Measurements from ENCODE around the gene PGLYRP3.

The PGLYRP3 gene, protein sequence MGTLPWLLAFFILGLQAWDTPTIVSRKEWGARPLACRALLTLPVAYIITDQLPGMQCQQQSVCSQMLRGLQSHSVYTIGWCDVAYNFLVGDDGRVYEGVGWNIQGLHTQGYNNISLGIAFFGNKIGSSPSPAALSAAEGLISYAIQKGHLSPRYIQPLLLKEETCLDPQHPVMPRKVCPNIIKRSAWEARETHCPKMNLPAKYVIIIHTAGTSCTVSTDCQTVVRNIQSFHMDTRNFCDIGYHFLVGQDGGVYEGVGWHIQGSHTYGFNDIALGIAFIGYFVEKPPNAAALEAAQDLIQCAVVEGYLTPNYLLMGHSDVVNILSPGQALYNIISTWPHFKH

DNA sequence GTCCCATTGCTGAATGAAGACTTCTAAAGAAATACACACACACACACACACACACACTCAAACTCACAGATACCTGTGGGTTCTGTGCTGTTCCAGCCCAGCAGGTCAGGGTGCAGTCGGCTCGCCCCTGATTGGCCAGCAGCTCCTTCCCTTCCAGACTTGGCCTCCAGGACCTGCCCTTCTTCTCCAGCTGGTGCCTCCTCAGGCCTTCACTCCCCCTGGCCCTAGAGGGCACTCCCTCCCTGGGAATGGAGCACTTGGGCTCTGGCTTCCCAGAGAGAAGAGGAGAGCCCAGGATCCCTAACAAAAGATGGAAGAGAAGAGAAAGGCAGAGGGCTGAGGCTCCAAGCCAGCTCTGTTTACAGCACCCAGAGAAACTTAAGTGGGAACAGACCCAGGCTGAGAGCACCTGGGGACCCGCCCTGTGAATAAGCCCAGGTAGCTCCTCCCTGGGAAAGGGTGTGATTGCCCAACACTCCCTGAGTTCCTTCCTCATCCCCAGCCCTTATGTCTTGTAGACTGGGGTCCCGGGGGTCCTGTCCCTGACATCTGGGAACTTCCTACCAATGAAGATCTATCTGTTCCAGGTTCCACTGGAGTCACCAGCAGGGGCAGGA lies at the start of gene PGLYRP3:
PGLYRP3 (minus strand) TSS at position 383 of the 617 bp plus-strand sequence. CDS start 2,287 bp downstream, outside the sequence.
- no peak for DNase-seq

DNA sequence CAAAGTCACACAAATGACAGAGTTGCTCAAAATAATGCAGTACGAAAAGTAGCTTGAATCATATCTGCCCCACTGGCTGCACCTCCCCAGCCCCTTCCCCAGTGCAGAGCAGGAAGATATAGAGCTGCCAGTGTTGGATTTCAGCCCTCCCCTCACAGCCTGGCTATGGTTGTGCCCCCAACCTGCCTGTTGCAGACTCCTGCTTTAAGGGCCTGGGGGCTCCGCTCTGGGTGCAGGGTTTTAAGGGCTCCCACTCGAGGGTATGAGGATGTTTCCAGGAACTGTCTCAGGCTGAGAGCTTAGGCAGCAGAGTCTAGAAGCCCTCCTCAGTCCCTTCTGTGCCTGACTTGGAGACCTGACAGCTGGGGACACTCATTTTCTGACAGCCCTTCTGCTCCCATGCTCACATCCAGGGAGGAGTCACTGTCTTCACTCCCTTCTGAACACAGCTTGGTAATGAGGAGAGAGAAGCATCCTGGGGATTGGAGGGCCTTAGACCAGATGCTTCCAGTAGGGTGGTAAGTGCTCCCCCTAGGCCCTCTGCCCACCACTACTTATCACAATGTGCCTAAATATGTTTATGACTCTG lies 49.5 kb upstream of the PGLYRP3 start:
- peak; percentile 41 for DNase-seq

DNA sequence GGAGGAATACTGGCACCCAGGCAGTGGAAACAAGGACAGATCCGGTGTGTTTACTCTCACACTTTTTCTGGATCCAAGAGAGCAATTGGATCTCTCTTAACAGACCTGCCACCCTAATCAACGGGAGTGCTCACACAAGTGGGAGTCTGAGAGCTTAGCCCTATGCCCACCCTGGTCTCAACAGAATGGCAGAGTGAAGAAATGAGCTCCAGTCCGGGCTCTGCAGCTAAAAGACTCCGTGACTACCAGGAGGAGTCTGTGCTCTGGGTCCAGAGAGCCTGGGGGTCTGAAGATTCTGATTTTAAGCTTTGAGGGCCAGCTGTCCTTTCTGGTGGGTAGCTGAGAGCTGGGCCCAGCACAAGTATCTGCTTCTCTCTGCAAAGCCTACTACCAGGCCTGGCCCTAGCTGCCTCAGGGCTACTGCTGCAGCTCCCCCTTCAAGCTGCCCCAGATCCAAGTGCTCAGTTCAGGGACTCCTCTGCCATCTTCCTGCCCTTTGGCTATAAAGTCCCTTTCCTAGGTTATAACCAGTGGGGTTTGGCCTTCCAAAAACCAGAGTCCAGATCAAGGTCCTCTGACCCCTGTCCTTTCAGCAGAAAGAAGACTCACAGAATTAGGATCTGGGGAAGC lies 48.8 kb upstream of the PGLYRP3 start:
- no peak for DNase-seq

DNA sequence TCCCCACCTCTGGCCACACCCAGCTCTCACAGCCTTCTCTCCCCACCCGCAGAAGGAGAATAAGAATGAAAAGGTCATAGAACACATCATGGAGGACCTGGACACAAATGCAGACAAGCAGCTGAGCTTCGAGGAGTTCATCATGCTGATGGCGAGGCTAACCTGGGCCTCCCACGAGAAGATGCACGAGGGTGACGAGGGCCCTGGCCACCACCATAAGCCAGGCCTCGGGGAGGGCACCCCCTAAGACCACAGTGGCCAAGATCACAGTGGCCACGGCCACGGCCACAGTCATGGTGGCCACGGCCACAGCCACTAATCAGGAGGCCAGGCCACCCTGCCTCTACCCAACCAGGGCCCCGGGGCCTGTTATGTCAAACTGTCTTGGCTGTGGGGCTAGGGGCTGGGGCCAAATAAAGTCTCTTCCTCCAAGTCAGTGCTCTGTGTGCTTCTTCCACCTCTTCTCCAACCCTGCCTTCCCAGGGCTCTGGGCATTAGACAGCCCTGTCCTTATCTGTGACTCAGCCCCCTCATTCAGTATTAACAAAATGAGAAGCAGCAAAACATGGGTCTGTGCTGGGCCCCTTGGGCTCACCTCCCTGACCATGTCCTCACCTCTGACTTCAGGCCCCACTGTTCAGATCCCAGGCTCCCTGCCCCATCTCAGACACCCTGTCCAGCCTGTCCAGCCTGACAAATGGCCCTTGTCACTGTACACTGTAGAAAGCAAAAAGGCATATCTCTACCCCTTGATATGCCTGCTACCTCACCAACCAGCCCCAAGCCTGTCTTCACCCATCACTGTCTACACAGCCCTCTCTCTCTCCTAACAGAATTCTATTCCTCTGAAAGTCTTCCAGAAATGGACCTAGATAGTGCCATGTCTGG lies 48.1 kb upstream of the PGLYRP3 start:
- no peak for DNase-seq

DNA sequence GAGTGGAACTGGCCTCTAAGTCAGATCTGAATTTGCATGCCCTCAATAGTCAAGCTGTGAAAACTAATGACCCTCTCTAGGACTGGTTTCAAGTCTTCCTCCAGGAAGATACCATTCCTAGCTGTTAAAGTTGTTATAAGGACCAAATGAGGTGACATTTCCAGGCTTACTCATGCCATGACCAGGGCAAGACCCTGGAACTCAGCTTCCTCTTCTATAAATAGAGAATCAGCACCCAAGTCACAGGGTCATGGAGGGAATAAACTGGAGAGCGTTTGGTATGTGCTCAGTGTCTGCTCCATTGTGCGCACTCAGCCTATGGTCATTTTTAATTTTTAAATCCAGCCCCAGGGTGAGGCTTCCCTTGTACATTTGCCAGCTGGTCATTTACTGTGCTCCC lies 47.4 kb upstream of the PGLYRP3 start:
- no peak for DNase-seq

DNA sequence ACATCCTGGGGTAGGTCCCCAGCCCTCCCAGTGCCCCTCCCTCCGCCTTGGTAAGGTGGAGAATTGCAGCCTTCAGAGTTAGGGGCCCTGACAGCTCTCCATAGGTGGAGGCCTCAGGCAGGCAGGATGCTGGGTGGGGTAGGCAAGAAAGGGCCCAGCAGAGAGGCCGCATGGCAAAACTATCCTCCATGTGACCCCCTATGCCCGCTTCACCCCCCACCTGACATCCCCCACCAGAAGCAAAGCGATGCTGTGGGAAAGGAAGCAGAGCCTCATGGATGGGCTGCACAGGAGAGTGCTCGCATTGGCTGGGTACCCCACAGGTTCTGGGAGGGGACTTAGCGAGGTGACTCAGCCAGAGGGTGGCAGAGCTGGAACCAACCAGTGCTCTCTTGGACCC lies 46.5 kb upstream of the PGLYRP3 start:
- DNase-seq: no peak

DNA sequence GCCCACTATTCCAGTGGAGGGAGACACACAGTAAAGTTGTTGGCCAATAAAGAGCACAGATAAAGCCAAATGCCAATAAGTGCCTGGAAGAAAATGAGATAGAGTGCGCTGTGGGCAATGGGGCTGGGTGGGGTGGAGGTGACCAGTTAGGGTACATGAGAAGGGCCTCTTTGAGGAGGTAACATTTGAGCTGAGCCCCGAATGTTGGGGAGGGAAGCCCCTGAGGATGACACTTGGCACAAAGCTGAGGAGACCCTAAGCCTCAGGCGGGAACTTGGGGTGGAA lies 45.9 kb upstream of the PGLYRP3 start:
- DNase-seq: no peak

DNA sequence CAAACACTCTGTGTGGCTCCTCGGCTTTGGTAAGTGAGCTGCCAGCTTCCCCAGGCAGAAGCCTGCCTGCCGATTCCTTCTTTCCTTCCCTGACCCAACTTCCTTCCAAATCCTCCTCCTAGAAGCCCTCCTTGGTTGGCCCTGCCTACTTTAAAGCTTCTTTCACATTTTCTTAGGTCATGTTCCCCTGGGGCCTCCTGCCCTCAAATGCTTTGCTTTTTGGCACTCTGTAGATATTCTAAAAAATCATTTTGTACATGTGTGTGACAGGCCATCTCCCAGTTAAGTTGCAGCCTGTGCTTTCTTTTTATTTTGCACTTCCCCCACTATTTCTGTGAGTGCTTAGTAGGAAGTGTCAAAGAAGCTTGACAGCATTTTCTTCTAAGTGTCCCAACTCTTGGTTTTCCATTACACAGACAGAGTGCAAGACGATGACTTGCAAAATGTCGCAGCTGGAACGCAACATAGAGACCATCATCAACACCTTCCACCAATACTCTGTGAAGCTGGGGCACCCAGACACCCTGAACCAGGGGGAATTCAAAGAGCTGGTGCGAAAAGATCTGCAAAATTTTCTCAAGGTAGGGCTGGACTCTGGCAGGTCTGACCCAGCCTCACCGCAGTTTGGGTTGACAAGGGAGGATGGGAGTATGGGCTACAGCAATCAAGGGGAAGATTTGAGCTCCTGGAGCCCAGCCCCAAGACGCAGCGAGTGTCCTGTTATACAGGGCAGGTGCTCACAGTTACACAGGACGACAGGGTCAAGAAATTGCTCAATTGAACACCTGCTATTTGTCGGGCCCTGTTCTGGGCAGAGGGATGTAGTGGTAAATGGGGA lies 45.3 kb upstream of the PGLYRP3 start, which contains the start of gene S100A9:
S100A9 (plus strand) TSS at position 2 of the 838 bp plus-strand sequence; CDS start at position 432, 430 bp downstream.
- no peak for DNase-seq

DNA sequence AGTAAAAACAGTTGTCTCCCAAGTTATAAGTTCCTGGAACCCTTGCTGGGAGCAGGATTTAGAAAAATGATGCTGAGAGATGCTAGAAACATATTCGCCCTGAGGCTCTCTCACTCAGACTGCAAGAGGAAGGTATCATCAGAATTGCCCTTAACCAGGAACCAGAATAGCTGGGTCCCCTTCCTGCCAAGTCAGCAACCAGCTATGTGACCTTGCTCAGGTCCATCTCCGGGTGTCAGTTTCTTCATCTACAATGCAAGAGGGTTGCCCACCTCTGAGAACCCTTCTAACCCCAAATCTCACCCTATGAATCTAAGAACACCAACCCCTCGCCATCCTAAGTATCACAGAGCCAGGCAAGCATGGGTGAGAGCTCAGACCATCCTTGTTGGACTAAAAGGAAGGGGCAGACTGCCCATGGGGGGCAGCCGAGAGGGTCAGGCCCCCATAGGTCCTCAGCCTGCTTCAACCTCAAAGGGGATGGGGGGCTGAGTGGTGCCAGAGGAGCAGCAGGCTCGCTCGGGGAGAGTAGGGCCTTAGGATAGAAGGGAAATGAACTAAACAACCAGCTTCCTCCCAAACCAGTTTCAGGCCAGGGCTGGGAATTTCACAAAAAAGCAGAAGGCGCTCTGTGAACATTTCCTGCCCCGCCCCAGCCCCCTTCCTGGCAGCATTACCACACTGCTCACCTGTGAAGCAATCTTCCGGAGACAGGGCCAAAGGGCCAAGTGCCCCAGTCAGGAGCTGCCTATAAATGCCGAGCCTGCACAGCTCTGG lies 44.5 kb upstream of the PGLYRP3 start:
- no peak for DNase-seq

DNA sequence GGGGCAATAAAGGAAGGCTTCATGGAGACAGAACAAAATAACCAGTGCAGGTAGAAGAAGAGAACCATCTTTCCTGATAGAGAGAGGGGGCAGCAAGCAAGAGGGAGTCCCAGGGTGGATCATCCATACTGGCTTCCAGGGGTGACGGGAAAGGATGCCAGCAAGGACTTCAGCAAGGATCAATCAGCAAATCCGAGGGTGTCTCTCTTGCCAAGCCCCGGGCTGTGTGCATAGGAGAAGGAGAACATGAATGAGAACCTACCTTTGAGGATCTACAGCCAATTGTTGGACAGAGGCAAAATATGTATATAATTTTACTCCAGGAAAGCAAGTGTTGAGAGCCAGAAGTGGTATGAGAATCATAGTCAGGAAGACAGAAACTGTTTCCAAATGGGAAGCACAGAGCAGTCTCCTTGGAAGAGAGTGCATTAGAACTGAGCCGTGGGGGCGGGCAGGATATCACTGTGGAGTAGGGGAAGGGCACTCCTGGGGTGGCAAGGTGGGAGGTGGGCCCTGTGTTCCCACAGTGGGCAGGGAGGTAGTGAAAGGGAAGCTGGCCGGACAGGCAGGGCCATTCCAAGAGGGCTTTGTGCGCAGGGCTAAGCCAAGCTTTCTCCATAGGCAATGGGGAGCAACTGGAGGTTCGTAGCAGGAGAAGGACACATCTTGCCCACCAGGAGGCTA lies 43.8 kb upstream of the PGLYRP3 start:
- DNase-seq: no peak

DNA sequence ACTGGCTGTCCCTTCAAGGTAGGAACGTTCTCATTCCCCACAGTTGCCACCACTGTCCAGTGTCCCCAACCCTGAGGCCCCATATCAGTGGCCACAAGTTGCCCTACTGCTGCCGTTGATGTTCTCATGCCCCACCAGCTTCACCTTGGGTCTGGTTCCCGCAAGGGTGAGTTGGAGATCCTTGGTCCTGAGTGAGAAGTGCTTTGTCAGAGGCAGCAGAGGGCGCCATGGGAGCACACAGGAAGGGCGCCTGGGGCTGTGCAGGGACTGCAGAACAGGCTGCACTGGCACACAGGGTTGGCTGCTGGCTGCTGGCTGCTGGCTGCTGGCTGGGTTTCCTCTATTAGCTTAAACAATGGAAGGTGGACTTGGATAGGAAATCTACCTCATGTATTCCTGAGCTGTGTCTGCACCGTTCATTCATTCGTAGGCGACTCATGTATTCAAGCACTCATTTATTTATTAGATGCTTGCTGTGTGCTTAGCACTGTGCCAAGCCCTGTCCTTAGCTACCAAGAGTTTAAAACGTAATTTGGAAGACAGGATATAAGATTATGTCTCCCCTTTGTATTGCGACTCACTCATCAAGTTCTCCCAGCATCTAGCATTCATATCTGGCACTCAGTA lies 42.8 kb upstream of the PGLYRP3 start:
- DNase-seq: no peak

DNA sequence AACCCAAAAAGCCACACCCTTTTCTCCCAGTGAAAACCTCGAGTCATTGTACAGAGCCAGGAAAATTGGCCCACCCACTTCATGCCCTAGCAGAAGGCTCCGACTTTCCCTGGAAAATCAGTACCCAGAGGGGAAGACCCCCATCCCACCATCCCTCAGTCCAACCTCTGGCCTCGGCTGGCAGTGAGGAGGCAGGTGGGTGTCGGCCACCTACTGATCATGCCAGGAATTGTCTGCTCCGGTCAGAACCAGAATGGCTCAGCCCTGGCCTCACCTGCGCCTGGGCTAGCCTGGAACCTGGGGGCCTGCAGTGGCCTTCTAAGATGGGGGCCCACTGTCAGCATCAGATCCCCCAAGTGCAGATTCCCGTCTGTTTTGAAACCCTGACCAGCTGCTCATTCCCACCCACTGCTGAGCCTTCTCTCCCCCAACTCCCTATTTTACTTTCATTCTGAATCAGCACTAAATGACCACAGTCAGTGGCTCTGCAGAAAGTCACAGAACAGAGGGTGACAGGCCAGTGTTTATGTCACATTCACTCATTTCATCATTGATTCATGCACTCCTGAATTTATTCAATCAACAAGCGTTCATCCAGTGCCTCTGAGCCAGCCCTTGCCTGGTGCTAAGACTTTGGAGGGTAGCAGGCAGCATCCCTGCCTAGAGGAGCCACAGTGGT lies 41.9 kb upstream of the PGLYRP3 start:
- DNase-seq: no peak

DNA sequence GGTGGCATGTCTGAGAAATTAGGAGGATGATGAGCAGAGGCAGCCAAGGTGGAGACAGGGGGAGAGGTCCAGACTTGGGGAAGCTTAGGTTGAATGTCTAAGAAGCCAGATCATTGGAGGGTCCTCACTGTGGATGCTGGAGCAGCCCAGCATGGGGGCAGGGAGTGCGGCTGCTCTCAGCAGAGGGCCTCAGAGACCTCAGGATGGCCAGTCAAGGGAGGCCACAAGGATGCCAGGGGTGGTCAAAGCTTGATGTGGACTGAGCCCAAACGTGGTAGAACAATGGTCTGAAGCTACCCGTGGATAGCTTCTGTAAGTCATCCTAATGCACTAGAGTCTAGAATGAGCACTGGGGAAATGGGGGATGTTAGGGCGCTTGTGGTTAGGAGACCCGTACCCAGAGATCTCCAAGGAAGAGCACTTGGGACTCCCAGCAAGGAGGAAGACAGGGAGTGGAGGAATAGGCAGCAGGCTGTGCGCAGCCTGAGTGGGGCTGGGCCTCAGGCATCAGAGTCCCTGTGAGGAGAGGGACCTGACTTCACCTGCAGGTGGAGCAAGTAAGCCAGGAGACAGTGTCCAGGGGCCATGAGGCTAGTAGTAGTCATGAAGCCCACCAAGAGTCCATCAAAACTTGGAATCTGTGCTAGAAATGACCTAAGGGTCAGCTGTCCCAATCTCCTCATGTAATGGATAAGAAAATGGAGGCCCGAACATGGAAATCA lies 40.6 kb upstream of the PGLYRP3 start:
- DNase-seq: no peak

DNA sequence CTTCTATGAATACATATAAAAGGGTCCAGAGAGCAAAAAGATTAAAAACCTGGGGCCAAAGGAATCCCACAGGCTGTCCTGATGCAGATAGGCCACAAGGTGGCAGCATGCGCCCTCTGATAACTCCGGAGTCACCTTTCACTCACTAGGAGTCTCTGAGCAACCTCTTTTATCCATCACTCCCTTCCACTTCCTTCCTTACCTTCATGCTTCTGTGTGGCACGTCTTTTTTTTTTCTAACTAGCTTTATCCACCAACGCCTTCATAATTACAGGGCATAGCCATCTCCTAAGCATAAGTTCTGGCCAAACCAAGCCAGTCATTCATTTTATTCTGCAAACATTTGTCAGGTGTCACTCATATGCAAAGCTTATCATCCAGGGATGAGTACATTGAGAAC lies 39.8 kb upstream of the PGLYRP3 start:
- DNase-seq: peak; percentile 22

DNA sequence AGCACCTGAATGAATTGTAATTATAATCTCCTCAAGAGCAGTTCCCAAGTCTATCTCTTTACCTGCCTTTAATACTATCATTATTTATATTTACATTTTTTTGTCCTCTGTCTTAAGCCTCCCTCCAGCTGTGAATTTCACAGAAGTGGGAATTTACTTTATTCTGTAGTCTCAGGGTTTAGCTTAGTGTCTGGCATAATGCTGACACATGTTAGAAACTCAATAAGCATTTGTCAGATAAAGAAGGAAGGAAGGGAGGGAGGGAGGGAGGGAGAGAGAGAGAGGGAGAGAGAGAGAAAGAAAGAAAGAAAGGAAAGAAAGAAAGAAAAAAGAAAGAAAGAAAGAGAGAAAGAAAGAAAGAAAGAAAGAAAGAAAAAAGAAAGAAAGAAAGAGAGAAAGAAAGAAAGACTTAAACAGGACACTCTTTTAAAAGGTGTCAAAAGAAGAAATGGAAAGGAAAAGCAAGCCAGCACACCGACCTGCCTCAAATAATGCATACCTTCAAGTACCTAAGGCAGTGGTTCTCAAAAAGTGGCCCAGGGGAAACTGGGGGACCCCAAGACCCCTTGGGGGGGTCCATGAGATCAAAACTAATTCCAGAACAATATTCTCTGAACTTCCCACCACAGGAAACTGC lies 37.7 kb upstream of the PGLYRP3 start:
- DNase-seq: no peak

DNA sequence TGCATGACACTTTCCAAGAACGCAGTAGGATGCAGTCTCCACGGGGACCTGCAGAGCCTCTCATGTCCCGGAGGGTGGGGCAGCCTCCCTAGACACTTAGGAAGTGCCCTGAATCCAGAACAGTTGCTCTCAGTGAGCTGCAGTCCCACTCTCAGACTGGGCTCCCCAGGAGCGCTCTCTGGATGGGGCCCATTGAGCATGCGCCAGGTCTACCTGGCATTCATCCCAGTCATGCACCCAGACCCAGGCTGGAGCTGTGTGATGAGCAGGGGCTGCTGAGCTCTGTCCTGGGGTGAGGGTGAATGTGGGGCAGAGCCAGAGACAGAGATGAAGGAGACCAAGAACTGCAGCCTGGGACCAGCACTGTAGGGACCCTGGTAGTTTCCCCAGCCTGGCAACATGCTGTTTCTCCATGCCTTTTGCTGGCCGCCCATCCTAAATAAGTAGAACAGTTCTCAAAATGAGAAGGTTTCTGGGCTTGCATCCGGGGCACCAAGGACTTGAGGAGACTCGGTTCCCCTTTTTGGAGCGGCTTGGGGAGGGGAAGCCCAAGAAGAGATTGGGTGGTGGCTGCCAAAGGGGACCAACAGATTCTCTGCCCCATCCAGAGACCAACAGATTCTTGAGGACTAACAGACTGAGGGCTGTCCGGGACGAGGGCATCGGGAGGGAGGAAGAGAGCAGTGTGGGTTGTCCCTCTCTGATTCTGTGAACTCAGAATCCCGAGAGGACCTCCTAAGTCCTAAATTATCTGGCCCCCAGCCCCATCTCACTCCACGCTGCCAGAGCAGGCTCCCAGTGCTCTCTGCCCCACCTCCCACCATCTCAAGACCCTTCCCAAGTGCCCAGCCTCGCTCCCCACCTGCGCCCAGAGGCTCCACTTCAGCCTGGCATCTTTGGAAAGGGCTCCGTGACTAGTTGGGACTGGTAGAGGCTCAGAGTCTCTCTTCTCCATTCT lies 36.9 kb upstream of the PGLYRP3 start:
- DNase-seq: no peak
